K562 (cell line): ENCODE data around the gene FARP1. TPM values are rescaled to one million over a fixed set of nuclear protein-coding genes. Genes with fewer than 3 reads are reported as not detected.

Source experiments
- ATAC-seq: fragments of 200-7000 bp; cut with Tn5 transposase; 3 replicates; pipeline ENCODE4 v1.9.1; 2020; ENCODE audit warnings: moderate library complexity
- BruUV-seq: library from RNA; stranded (reverse); fragments of 400-500 nt; replicated peaks from 2 replicates; lab custom pipeline; 2021; lab: Mats Ljungman, UMichigan
- CTCF ChIA-PET: fragments of 300-600 bp; formaldehyde crosslinking; extraction: SDS; loops from one replicate; lab custom pipeline; 2021; ENCODE audit warnings: low intra/inter-chr PET ratio; lab: Yijun Ruan, JAX
- POLR2A ChIA-PET: fragments of 300-600, 350-650 bp; sonication (Branson Sonifier 250); formaldehyde crosslinking; extraction: SDS; loops from one replicate; lab custom pipeline; 2021; ENCODE audit warnings: antibody characterized with exemption, inconsistent platforms; lab: Yijun Ruan, JAX
- DNase-seq, 4 experiments: peaks; one replicate each; pipeline versions ENCODE4 v3.0.0 to v3.0.0-alpha.2; 2011 to 2018; ENCODE audit warnings: low spot score in 3 of 4, mixed read lengths in 3 of 4; ENCODE audit errors: extremely low read depth in 1 of 4
- FAIRE-seq: peaks from 2 replicates; lab custom pipeline; 2011; peaks lifted over from hg19 to GRCh38; lab: Jason Lieb, UNC
- H2AFZ ChIP-seq: 2 replicates; pipeline ENCODE4 v1.6.0; 2011; ENCODE audit warnings: low read depth, low read length, control low read depth, inconsistent platforms
- H3K27ac ChIP-seq: fragments of 200-600 bp; 3 replicates; pipeline ENCODE4 v1.8.0; 2011; ENCODE audit warnings: low read depth, mild to moderate bottlenecking, control low read depth, inconsistent platforms, low read length, moderate library complexity, mixed read lengths; ENCODE audit errors: extremely low read depth
- H3K27me3 ChIP-seq, 2 experiments: fragments of 300-600 bp in 1 of 2; 2 replicates in 1 of 2; 3 replicates in 1 of 2; pipeline versions ENCODE4 v1.6.0 to v1.8.0; 2011; ENCODE audit warnings: inconsistent platforms in 2 of 2, low read length in 2 of 2, mild to moderate bottlenecking in 1 of 2, mixed read lengths in 1 of 2, moderate library complexity in 1 of 2; ENCODE audit not compliant: control insufficient read depth in 2 of 2, insufficient read depth in 2 of 2
- H3K36me3 ChIP-seq: fragments of 300-600 bp; 3 replicates; pipeline ENCODE4 v1.8.0; 2011; ENCODE audit warnings: mild to moderate bottlenecking, low read length, inconsistent platforms; ENCODE audit not compliant: control insufficient read depth, insufficient read depth
- H3K4me1 ChIP-seq, 2 experiments: fragments of 200-600 bp in 1 of 2; replicated peaks in 1 of 2; 2 replicates in 1 of 2; 3 replicates in 1 of 2; pipeline versions ENCODE4 v1.5.1 to v1.8.0; 2011; ENCODE audit warnings: inconsistent platforms in 2 of 2, low read length in 2 of 2, mild to moderate bottlenecking in 1 of 2, mixed read lengths in 1 of 2, moderate library complexity in 1 of 2; ENCODE audit not compliant: control insufficient read depth in 2 of 2, insufficient read depth in 2 of 2
- H3K4me2 ChIP-seq: 2 replicates; pipeline ENCODE4 v1.6.1; 2011; ENCODE audit warnings: low read length, control low read depth, inconsistent platforms, mixed read lengths; ENCODE audit not compliant: insufficient read depth
- H3K4me3 ChIP-seq: fragments of 200-600 bp; sonication (generic), shearing (Covaris generic); 2 replicates; pipeline ENCODE4 v1.5.1; 2016; ENCODE audit warnings: control low read depth, inconsistent platforms
- H3K79me2 ChIP-seq: fragments of 200-600 bp; 3 replicates; pipeline ENCODE4 v1.8.0; 2011; ENCODE audit warnings: low read length, inconsistent platforms; ENCODE audit not compliant: control insufficient read depth, insufficient read depth
- H3K9ac ChIP-seq, 2 experiments: 2 replicates each; pipeline versions ENCODE4 v1.6.0 to v1.6.1; 2011; ENCODE audit warnings: low read depth in 2 of 2, low read length in 2 of 2, control low read depth in 1 of 2, inconsistent platforms in 1 of 2, mild to moderate bottlenecking in 1 of 2, mixed read lengths in 1 of 2; ENCODE audit not compliant: insufficient read depth in 1 of 2
- H3K9me1 ChIP-seq: one replicate; pipeline ENCODE4 v1.6.0; 2011; ENCODE audit warnings: inconsistent platforms, mild to moderate bottlenecking, low read length, moderate library complexity; ENCODE audit not compliant: control insufficient read depth, insufficient read depth
- H3K9me3 ChIP-seq: replicated peaks from 2 replicates; pipeline ENCODE4 v1.5.1; 2011; ENCODE audit warnings: low read depth, low read length, inconsistent platforms; ENCODE audit not compliant: control insufficient read depth, insufficient read depth
- H4K20me1 ChIP-seq: replicated peaks from 2 replicates; pipeline ENCODE4 v1.6.1; 2011; ENCODE audit warnings: low read length, inconsistent platforms, mixed read lengths; ENCODE audit not compliant: control insufficient read depth, insufficient read depth
- BCOR ChIP-seq: fragments of 450-650 bp; IDR thresholded peaks from 2 replicates; pipeline ENCODE4 v1.6.1; 2016
- DIDO1 ChIP-seq: fragments of 450-650 bp; IDR thresholded peaks from 2 replicates; pipeline ENCODE4 v1.6.1; 2016; ENCODE audit warnings: low read depth, missing biosample characterization, missing genetic modification characterization
- ETS2 ChIP-seq: IDR thresholded peaks from 2 replicates; pipeline ENCODE4 v1.6.1; 2016; ENCODE audit warnings: borderline replicate concordance, missing genetic modification characterization, mild to moderate bottlenecking, moderate library complexity, missing compliant biosample characterization; ENCODE audit not compliant: poor library complexity, severe bottlenecking
- FOXK2 ChIP-seq, 2 experiments: fragments of 450-650 bp; IDR thresholded peaks in 1 of 2; conservative IDR thresholded peaks in 1 of 2; 2 replicates each; pipeline ENCODE4 v1.6.1; 2016; ENCODE audit warnings: low read depth in 2 of 2, mild to moderate bottlenecking in 1 of 2
- LEF1 ChIP-seq: fragments of 450-650 bp; IDR thresholded peaks from 2 replicates; pipeline ENCODE4 v1.6.1; 2016; ENCODE audit warnings: mild to moderate bottlenecking
- NBN ChIP-seq: fragments of 450-650 bp; IDR thresholded peaks from 2 replicates; pipeline ENCODE4 v1.6.1; 2016; ENCODE audit warnings: low read depth, mild to moderate bottlenecking
- NR0B1 ChIP-seq: fragments of 450-650 bp; IDR thresholded peaks from one replicate; pipeline ENCODE4 v1.6.1; 2018; ENCODE audit warnings: mild to moderate bottlenecking, moderate library complexity; ENCODE audit not compliant: partially characterized antibody
- SAP30 ChIP-seq: fragments of 200-600 bp; sonication (generic); IDR thresholded peaks from 2 replicates; pipeline ENCODE4 v1.6.1; 2012; ENCODE audit warnings: borderline replicate concordance, low read depth, mild to moderate bottlenecking, moderate library complexity, low read length, control low read depth, inconsistent platforms; ENCODE audit not compliant: insufficient read depth, poor library complexity, severe bottlenecking
- SMARCA5 ChIP-seq: fragments of 450-650 bp; IDR thresholded peaks from 2 replicates; pipeline ENCODE4 v1.6.1; 2016
- ZNF24 ChIP-seq: fragments of 450-650 bp; IDR thresholded peaks from 2 replicates; pipeline ENCODE4 v1.6.1; 2016
- WGBS: fragments of 100-300 bp; shearing (Covaris generic); methylation state at CpG from one replicate; pipeline ENCODE4 v1.1.6; 2016; ENCODE audit warnings: low coverage, mixed read lengths; ENCODE audit not compliant: insufficient coverage; ENCODE audit errors: missing lambda C conversion rate; 5-methylcytosine and 5-hydroxymethylcytosine counted together
- in situ Hi-C: fragments of 300-500 bp; cut with MboI; formaldehyde crosslinking; loops from 4 replicates; pipeline ENCODE4 v1.15.0; 2018; ENCODE audit warnings: inconsistent platforms, mixed read lengths
- intact Hi-C: fragments of 100-400 bp; cut with micrococcal nuclease; formaldehyde crosslinking; loops from 2 replicates; pipeline ENCODE4 v1.14.2; 2022
- polyA plus RNA-seq, 8 experiments: library from polyadenylated mRNA; depleted of rRNA in 4 of 8; stranded (reverse) in 5 of 8; unstranded in 3 of 8; fragments of >200 nt; fragmentation: Nextera tagmentation in 2 of 8; fragmentation: Illumina TruSeq in 1 of 8; extraction: Ambion mirVana in 2 of 8; extraction: Trizol in 1 of 8; gene quantifications; 2 replicates each; pipeline versions ENCODE4 v1.2.1 to v1.2.3, GENCODE V29; 2011 to 2014; ENCODE audit warnings: inconsistent platforms in 1 of 8, missing spikeins in 1 of 8
- total RNA-seq, 7 experiments: library from RNA; depleted of rRNA in 6 of 7; stranded (reverse); fragments of >200 nt in 6 of 7; fragmentation: Illumina TruSeq in 2 of 7; extraction: Trizol in 2 of 7; gene quantifications; 2 replicates each; pipeline versions ENCODE4 v1.2.1 to v1.2.3, GENCODE V29; 2011 to 2021; ENCODE audit warnings: low replicate concordance in 1 of 7
- TF ChIP-seq, protein P1 (sequence below): fragments of 450-650 bp; formaldehyde crosslinking; IDR thresholded peaks from 2 replicates; pipeline ENCODE4 v1.4.0; 2020; ENCODE audit warnings: mild to moderate bottlenecking, moderate library complexity
- TF ChIP-seq, protein P2 (sequence below): sonication (generic); formaldehyde crosslinking; IDR thresholded peaks from 2 replicates; pipeline ENCODE4 v1.8.0; 2022; ENCODE audit warnings: mild to moderate bottlenecking, missing genetic modification reagents
- TF ChIP-seq, protein P3 (sequence below): sonication (generic); formaldehyde crosslinking; IDR thresholded peaks from 2 replicates; pipeline ENCODE4 v1.9.0; 2022; ENCODE audit warnings: mild to moderate bottlenecking, missing genetic modification reagents

Gene FARP1
- total and polyA plus RNA-seq, 9 of the 15 experiments (the other 6 are each of a cell fraction or from before 2014, with no cell fraction given) = 0.03 to 0.29 (median 0.05) TPM; not detected in 3

GRCh38 chr13:98188544-98189166 lies 45.8 kb downstream of the FARP1 start:
- ATAC-seq (no peak), FAIRE-seq (no peak), DNase-seq (no peak)
- no peaks in the 10 kb centered on the region for H3K4me1 ChIP-seq
- H3K27ac ChIP-seq = no peak overlapping the region
- H3K79me2 ChIP-seq = no peaks in the 10 kb centered on the region
- H3K4me3 ChIP-seq = no peak overlapping the region
- H3K27me3 ChIP-seq = peaks cover 0 to 7% of the 10 kb centered on the region in 2 experiments; a peak in 4 of 5 replicates
- no peak overlapping the region for H2AFZ ChIP-seq
- ChIA-PET CTCF (no interaction called here), POLR2A (no interaction called here)
- H3K9ac ChIP-seq = no peak overlapping the region
- H4K20me1 ChIP-seq = no peaks in the 10 kb centered on the region
- 2% methylated on average over 8 of the region's 14 CpGs for WGBS
- no TSS peak for BruUV-seq
- H3K4me2 ChIP-seq = no peak overlapping the region
- no peaks in the 10 kb centered on the region for H3K9me1 ChIP-seq
- no peaks in the 10 kb centered on the region for H3K9me3 ChIP-seq
- TF ChIP-seq ZNF24 (no peak), SAP30 (no peak), NBN (no peak), NR0B1 (no peak), SMARCA5 (no peak), FOXK2 (conservative IDR thresholded peaks at IDR 0.05 in 1 of 2, IDR thresholded peaks at IDR 0.05 in 1 of 2; ENCODE audit: low read depth in 2 of 2) (no peak), LEF1 (no peak), DIDO1 (tag) (no peak), BCOR (no peak), ETS2 (tag) (no peak)
- TF ChIP-seq, protein P1, sequence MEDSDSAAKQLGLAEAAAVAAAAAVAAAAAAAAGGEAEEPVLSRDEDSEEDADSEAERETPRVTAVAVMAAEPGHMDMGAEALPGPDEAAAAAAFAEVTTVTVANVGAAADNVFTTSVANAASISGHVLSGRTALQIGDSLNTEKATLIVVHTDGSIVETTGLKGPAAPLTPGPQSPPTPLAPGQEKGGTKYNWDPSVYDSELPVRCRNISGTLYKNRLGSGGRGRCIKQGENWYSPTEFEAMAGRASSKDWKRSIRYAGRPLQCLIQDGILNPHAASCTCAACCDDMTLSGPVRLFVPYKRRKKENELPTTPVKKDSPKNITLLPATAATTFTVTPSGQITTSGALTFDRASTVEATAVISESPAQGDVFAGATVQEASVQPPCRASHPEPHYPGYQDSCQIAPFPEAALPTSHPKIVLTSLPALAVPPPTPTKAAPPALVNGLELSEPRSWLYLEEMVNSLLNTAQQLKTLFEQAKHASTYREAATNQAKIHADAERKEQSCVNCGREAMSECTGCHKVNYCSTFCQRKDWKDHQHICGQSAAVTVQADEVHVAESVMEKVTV = no peak
- TF ChIP-seq, protein P2, sequence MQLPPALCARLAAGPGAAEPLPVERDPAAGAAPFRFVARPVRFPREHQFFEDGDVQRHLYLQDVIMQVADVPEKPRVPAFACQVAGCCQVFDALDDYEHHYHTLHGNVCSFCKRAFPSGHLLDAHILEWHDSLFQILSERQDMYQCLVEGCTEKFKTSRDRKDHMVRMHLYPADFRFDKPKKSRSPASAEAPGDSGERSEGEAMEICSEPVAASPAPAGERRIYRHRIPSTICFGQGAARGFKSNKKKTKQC (CRISPR knock-in tag) = no peak
- TF ChIP-seq, protein P3, sequence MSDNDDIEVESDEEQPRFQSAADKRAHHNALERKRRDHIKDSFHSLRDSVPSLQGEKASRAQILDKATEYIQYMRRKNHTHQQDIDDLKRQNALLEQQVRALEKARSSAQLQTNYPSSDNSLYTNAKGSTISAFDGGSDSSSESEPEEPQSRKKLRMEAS (CRISPR knock-in tag) = no peak
- in situ Hi-C loops (no loop called here), intact Hi-C loops (no loop called here)
- H3K36me3 ChIP-seq = no peaks in the 10 kb centered on the region
